GM12873 (cell line): Measurements from ENCODE around the gene SPRN.

ENCODE experiments used
- CTCF ChIP-seq: IDR thresholded peaks from 2 replicates; pipeline ENCODE4 v1.5.1; 2012; ENCODE audit warnings: low read depth, mild to moderate bottlenecking, moderate library complexity, low read length, control low read depth; ENCODE audit not compliant: insufficient read depth; ENCODE audit errors: missing control alignments

The SPRN gene

GRCh38 chr10:133455196-133455595, 30.8 kb upstream of the SPRN start:
- TF ChIP-seq CTCF: no peak

GRCh38 chr10:133454204-133454893, 29.9 kb upstream of the SPRN start:
- no peak for TF ChIP-seq CTCF

- no peak for TF ChIP-seq CTCF
Measured at GRCh38 chr10:133453516-133454203, 29.2 kb upstream of the SPRN start, which contains the start of gene SCART1. SCART1 (plus strand) TSS chr10:133453945; CDS start chr10:133453998, 53 bp downstream.

GRCh38 chr10:133452453-133452852, 28.0 kb upstream of the SPRN start:
- TF ChIP-seq CTCF: no peak

- TF ChIP-seq CTCF: no peak
Measured at GRCh38 chr10:133451346-133451745, 26.9 kb upstream of the SPRN start.

GRCh38 chr10:133448120-133448519, 23.7 kb upstream of the SPRN start:
- TF ChIP-seq CTCF: no peak

GRCh38 chr10:133446979-133447378, 22.6 kb upstream of the SPRN start:
- TF ChIP-seq CTCF: no peak
